ENCODE measurements around the gene ADGRF4. TPM values are rescaled to one million over a fixed set of nuclear protein-coding genes. Genes with fewer than 3 reads are reported as not detected.

ADGRF4 gene
- total and polyA plus RNA-seq, 2 of the 8 experiments (the other 6 are each of a cell fraction or from before 2014, with no cell fraction given) = 0.02 TPM; not detected in 1

DNA sequence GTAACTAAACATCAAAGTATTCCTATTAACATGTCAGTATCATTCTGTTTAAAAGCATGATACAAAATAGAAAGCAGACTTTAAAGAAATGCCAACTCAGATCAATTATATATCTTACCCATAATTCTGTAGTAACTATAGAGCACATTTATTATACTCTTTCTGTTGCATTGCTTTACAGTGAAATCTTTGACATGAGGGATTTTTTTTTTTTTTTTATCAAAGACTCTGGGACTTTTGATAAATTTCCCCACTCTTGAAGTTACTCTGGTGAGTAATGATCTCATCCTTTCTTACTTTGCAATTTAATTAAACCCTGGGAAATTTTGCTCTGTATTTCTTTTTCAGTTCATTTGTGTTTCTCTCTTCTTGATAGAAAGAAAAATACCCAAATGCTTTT, 17.4 kb downstream of the ADGRF4 start:
- H3K9me3 ChIP-seq (ENCODE audit: insufficient read depth in 2 of 2, low read depth in 1 of 2, low read length in 1 of 2) = peaks cover 0 to 3% of the 10 kb centered on the region in 2 experiments; a peak in 1 of 4 replicates
- CTCF ChIA-PET (ENCODE audit: partially characterized antibody) = interaction anchor here (0.7 kb wide), 2 partner anchors 28 to 84 kb away, joined by 3 to 5 read pairs; no protein-coding TSS in a partner anchor
- TF ChIP-seq, protein P1, sequence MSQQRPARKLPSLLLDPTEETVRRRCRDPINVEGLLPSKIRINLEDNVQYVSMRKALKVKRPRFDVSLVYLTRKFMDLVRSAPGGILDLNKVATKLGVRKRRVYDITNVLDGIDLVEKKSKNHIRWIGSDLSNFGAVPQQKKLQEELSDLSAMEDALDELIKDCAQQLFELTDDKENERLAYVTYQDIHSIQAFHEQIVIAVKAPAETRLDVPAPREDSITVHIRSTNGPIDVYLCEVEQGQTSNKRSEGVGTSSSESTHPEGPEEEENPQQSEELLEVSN (IDR thresholded peaks at IDR 0.05) = no peak
- TF ChIP-seq POLR2AphosphoS5 (IDR thresholded peaks at IDR 0.05; ENCODE audit: low read depth, low read length) (no peak), BCL11A (IDR thresholded peaks at IDR 0.05; ENCODE audit: low read depth in 2 of 2, low read length in 2 of 2) (no peak)
- TF ChIP-seq, protein P2, sequence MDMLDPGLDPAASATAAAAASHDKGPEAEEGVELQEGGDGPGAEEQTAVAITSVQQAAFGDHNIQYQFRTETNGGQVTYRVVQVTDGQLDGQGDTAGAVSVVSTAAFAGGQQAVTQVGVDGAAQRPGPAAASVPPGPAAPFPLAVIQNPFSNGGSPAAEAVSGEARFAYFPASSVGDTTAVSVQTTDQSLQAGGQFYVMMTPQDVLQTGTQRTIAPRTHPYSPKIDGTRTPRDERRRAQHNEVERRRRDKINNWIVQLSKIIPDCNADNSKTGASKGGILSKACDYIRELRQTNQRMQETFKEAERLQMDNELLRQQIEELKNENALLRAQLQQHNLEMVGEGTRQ (IDR thresholded peaks at IDR 0.05; ENCODE audit: low read length) = no peak

More for the DNA sequence above, 17.4 kb downstream of the ADGRF4 start:
- H4K8ac ChIP-seq (ENCODE audit: extremely low read depth, insufficient read depth, low read length) = no peak overlapping the region
- H3K4me2 ChIP-seq (ENCODE audit: insufficient read depth in 1 of 2, low read depth in 2 of 2, low read length in 2 of 2) = no peak overlapping the region
- H2BK15ac ChIP-seq (ENCODE audit: low read length) = no peak overlapping the region
- no peaks in the 10 kb centered on the region for H4K20me1 ChIP-seq (replicated peaks in 1 of 2; ENCODE audit: control insufficient read depth in 1 of 2, insufficient read depth in 2 of 2, low read length in 2 of 2)
- no peak overlapping the region for H2AK5ac ChIP-seq (ENCODE audit: low read depth, low read length)
- no peak overlapping the region for H4K5ac ChIP-seq (ENCODE audit: insufficient read length, low read depth, low read length)
- H3K14ac ChIP-seq (ENCODE audit: insufficient read length) = no peak overlapping the region
- H2AFZ ChIP-seq (ENCODE audit: low read length) = no peak overlapping the region
- no peak overlapping the region for H3K27ac ChIP-seq (ENCODE audit: low read depth, low read length)
- no peak overlapping the region for H2BK5ac ChIP-seq (ENCODE audit: low read depth, low read length)
- H3K56ac ChIP-seq (replicated peaks; ENCODE audit: insufficient read length, low read depth, low read length) = no peak overlapping the region
- H3K79me2 ChIP-seq (ENCODE audit: control insufficient read depth in 1 of 2, insufficient read depth in 2 of 2, low read length in 2 of 2) = no peaks in the 10 kb centered on the region
- no peaks in the 10 kb centered on the region for H3K4me1 ChIP-seq (replicated peaks in 1 of 4; ENCODE audit: control insufficient read depth in 3 of 4, insufficient read depth in 4 of 4, low read length in 3 of 4)
- no peaks in the 10 kb centered on the region for H3K36me3 ChIP-seq (ENCODE audit: control insufficient read depth in 2 of 4, insufficient read depth in 4 of 4, low read length in 3 of 4)
- no peak overlapping the region for H3K18ac ChIP-seq (ENCODE audit: extremely low read depth, low read length)
- no peak overlapping the region for H2BK120ac ChIP-seq (replicated peaks; ENCODE audit: low read depth, low read length)
- H2BK20ac ChIP-seq (ENCODE audit: low read length) = no peak overlapping the region
- no peaks in the 10 kb centered on the region for H3K23me2 ChIP-seq (ENCODE audit: low read depth, low read length)
- no peak overlapping the region for H3K4ac ChIP-seq (replicated peaks; ENCODE audit: insufficient read length, low read depth, low read length)
- FAIRE-seq (no peak), DNase-seq (ENCODE audit: low read depth in 1 of 2, low spot score in 2 of 2) (no peak)
- H2BK12ac ChIP-seq (ENCODE audit: low read depth, low read length) = no peak overlapping the region
- H3K23ac ChIP-seq (ENCODE audit: insufficient read length) = no peak overlapping the region
- no peak overlapping the region for H4K91ac ChIP-seq (replicated peaks; ENCODE audit: insufficient read length, low read length)
- POLR2A ChIA-PET (ENCODE audit: partially characterized antibody) = no interaction called here
- H3K9ac ChIP-seq (replicated peaks in 1 of 4; ENCODE audit: extremely low read depth in 1 of 4, low read depth in 3 of 4, low read length in 3 of 4) = no peak overlapping the region
- H3K4me3 ChIP-seq (ENCODE audit: extremely low read depth in 1 of 4, insufficient read depth in 2 of 4, low read depth in 3 of 4, low read length in 4 of 4) = no peak overlapping the region
- H3K27me3 ChIP-seq (replicated peaks in 1 of 4; ENCODE audit: control insufficient read depth in 3 of 4, extremely low read depth in 1 of 4, insufficient read depth in 3 of 4, low read length in 3 of 4) = no peaks in the 10 kb centered on the region
- no peaks in the 10 kb centered on the region for H3K79me1 ChIP-seq (ENCODE audit: low read depth, low read length)

Measured in H1 (cell line).